HepG2 (cell line): ENCODE results near the gene GRK6. TPM values are rescaled to one million over a fixed set of nuclear protein-coding genes. Genes with fewer than 3 reads are reported as not detected.

Source experiments
- ARID5B ChIP-seq: IDR thresholded peaks from 2 replicates; pipeline ENCODE4 v1.4.0; 2020; ENCODE audit warnings: mild to moderate bottlenecking, missing genetic modification reagents
- CEBPG ChIP-seq: IDR thresholded peaks from 2 replicates; pipeline ENCODE4 v1.6.1; 2016
- CSRNP1 ChIP-seq: sonication (generic); formaldehyde crosslinking; IDR thresholded peaks from 2 replicates; pipeline ENCODE4 v1.8.1; 2023; ENCODE audit warnings: mild to moderate bottlenecking, missing genetic modification reagents
- HNF4A ChIP-seq: sonication (generic); formaldehyde crosslinking; IDR thresholded peaks from 2 replicates; pipeline ENCODE4 v1.4.0; 2020; ENCODE audit warnings: missing genetic modification reagents
- IKZF1 ChIP-seq: fragments of 450-650 bp; IDR thresholded peaks from 2 replicates; pipeline ENCODE4 v1.7.1; 2016
- JUN ChIP-seq: sonication (generic); formaldehyde crosslinking; IDR thresholded peaks from 2 replicates; pipeline ENCODE4 v1.4.0; 2020; ENCODE audit warnings: mild to moderate bottlenecking, missing genetic modification reagents
- KAT8 ChIP-seq: IDR thresholded peaks from 2 replicates; pipeline ENCODE4 v1.6.1; 2016; ENCODE audit warnings: missing genetic modification reagents, missing compliant biosample characterization
- KLF16 ChIP-seq, 2 experiments: sonication (generic) in 1 of 2; formaldehyde crosslinking in 1 of 2; IDR thresholded peaks; 2 replicates each; pipeline versions ENCODE4 v1.6.1 to v1.8.0; 2016 to 2023; ENCODE audit warnings: missing genetic modification reagents in 2 of 2, missing compliant biosample characterization in 1 of 2
- MED1 ChIP-seq: sonication (generic); formaldehyde crosslinking; IDR thresholded peaks from 2 replicates; pipeline ENCODE4 v1.4.0; 2020; ENCODE audit warnings: missing genetic modification reagents
- MTA1 ChIP-seq: sonication (generic); formaldehyde crosslinking; IDR thresholded peaks from 2 replicates; pipeline ENCODE4 v1.4.0; 2020; ENCODE audit warnings: missing genetic modification reagents, mild to moderate bottlenecking, borderline replicate concordance
- SP2 ChIP-seq: sonication (generic); formaldehyde crosslinking; IDR thresholded peaks from 2 replicates; pipeline ENCODE4 v1.5.1; 2020; ENCODE audit warnings: mild to moderate bottlenecking, missing genetic modification reagents
- YY1 ChIP-seq: IDR thresholded peaks from 2 replicates; pipeline ENCODE4 v1.6.1; 2011; ENCODE audit warnings: low read length, low read depth, moderate library complexity, mild to moderate bottlenecking; ENCODE audit not compliant: insufficient read depth, insufficient replicate concordance
- ZBTB21 ChIP-seq: sonication (generic); formaldehyde crosslinking; IDR thresholded peaks from 2 replicates; pipeline ENCODE4 v1.4.0; 2020; ENCODE audit warnings: missing genetic modification reagents
- ZFAT ChIP-seq: sonication (generic); formaldehyde crosslinking; conservative IDR thresholded peaks from 2 replicates; pipeline ENCODE4 v1.8.1; 2023; ENCODE audit warnings: missing genetic modification reagents, inconsistent platforms
- ZNF234 ChIP-seq: sonication (generic); formaldehyde crosslinking; conservative IDR thresholded peaks from 2 replicates; pipeline ENCODE4 v1.5.1; 2020; ENCODE audit warnings: mild to moderate bottlenecking, missing genetic modification reagents
- ZNF331 ChIP-seq: sonication (generic); formaldehyde crosslinking; IDR thresholded peaks from 2 replicates; pipeline ENCODE4 v1.4.0; 2020; ENCODE audit warnings: missing genetic modification reagents
- ZNF614 ChIP-seq: IDR thresholded peaks from 2 replicates; pipeline ENCODE4 v1.6.1; 2018; ENCODE audit warnings: missing biosample characterization, missing genetic modification reagents, inconsistent platforms, borderline replicate concordance
- ZNF615 ChIP-seq: sonication (generic); formaldehyde crosslinking; IDR thresholded peaks from 2 replicates; pipeline ENCODE4 v1.5.0; 2020; ENCODE audit warnings: mild to moderate bottlenecking, missing genetic modification reagents, borderline replicate concordance
- ZNF678 ChIP-seq: sonication (generic); formaldehyde crosslinking; IDR thresholded peaks from 2 replicates; pipeline ENCODE4 v1.4.0; 2020; ENCODE audit warnings: mild to moderate bottlenecking, missing genetic modification reagents
- ZNF687 ChIP-seq: sonication (generic); formaldehyde crosslinking; IDR thresholded peaks from 2 replicates; pipeline ENCODE4 v1.5.1; 2020; ENCODE audit warnings: mild to moderate bottlenecking, missing genetic modification reagents, moderate library complexity
- ZSCAN21 ChIP-seq: sonication (generic); formaldehyde crosslinking; IDR thresholded peaks from 2 replicates; pipeline ENCODE4 v1.8.0; 2022; ENCODE audit warnings: mild to moderate bottlenecking, missing genetic modification reagents, moderate library complexity, borderline replicate concordance
- polyA plus RNA-seq, 8 experiments: library from polyadenylated mRNA; depleted of rRNA in 3 of 8; stranded (reverse) in 7 of 8; unstranded in 1 of 8; fragments of >200 nt; fragmentation: Illumina TruSeq in 4 of 8; extraction: Trizol in 4 of 8; gene quantifications; 2 replicates each; pipeline versions ENCODE4 v1.2.1 to v1.2.3, GENCODE V29; 2011 to 2016; ENCODE audit warnings: low read depth in 4 of 8, missing spikeins in 1 of 8, mixed read lengths in 1 of 8; ENCODE audit not compliant: insufficient read depth in 1 of 8
- total RNA-seq, 5 experiments: library from RNA; depleted of rRNA; stranded (reverse); fragments of >200 nt; fragmentation: Illumina TruSeq; extraction: Trizol; gene quantifications; 2 replicates each; pipeline ENCODE4 v1.2.3, GENCODE V29; 2016; ENCODE audit warnings: low read depth in 1 of 5

The GRK6 gene
- total and polyA plus RNA-seq, 2 of the 13 experiments (the other 11 are each of a cell fraction or from before 2014, with no cell fraction given): 13.2 to 19.9 TPM

DNA sequence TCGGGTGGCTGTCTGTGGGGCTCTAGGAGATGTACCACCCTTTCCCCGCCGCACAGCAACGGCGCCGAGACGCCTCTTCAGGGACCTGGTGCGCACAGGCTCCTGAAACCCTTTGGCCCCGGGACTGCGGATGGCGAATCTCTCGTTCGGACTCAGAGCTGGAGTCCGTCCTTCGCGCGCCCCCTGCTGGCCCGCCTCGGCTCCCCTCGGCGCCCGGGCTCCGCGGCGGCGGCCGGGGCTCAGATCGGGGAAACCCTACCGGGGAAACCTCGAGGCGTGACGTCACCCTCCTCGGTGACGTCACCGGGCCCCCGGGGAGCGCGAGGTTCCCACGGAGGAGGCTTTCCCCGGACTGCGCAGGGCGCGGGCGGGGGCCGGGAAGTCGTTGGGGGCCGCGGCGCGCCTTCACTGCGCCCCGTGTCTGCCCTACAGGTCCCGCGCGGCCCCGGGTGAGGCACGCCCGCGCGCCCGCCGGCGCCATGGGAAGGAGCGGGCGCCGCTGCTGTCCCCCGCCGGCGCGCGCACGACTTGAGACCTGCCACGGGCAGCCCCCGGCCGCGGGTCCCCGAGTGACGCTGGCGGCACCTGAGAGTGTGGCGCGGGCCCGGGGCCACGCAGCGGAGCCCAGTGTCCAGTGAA is 28.0 kb downstream of the GRK6 start (continued):
- no peak for TF ChIP-seq CSRNP1 (CRISPR knock-in tag)
- TF ChIP-seq JUN: peak; percentile 56; the same call in 1 of the 2 replicates
- peak; percentile 40; the same call in 1 of the 2 replicates for TF ChIP-seq SP2 (CRISPR knock-in tag)
- peak; percentile 60 for TF ChIP-seq MED1 (CRISPR knock-in tag)
- peak; percentile 68 for TF ChIP-seq YY1
- peak; percentile 6 for TF ChIP-seq ZNF687 (CRISPR knock-in tag)
- TF ChIP-seq MTA1: no peak
- TF ChIP-seq IKZF1: no peak
- TF ChIP-seq ZNF331: 0 out of 2 replicates have a peak, but pooled peaks have one; percentile 24
- TF ChIP-seq ARID5B (CRISPR knock-in tag): peak; percentile 45; the same call in 1 of the 2 replicates
- peak; percentile 92 for TF ChIP-seq ZBTB21 (CRISPR knock-in tag)
- TF ChIP-seq CEBPG (CRISPR knock-in tag): 0 out of 2 replicates have a peak, but pooled peaks have one; percentile 15
- 0 out of 2 replicates have a peak, but pooled peaks have one; percentile 2 for TF ChIP-seq ZFAT
- peak in 1 of 2 experiments; percentile 66; a peak in 2 of 4 replicates for TF ChIP-seq KLF16 (CRISPR knock-in tag; IDR thresholded peaks at IDR 0.05)
- peak; percentile 12; the same call in 1 of the 2 replicates for TF ChIP-seq HNF4A (CRISPR knock-in tag)
- no peak for TF ChIP-seq ZNF615
- no peak for TF ChIP-seq ZNF678 (CRISPR knock-in tag)
- 0 out of 2 replicates have a peak, but pooled peaks have one; percentile 49 for TF ChIP-seq ZNF234 (CRISPR knock-in tag)
- peak; percentile 41; the same call in 1 of the 2 replicates for TF ChIP-seq ZNF614 (CRISPR knock-in tag)
- TF ChIP-seq KAT8 (CRISPR knock-in tag): peak; percentile 50; the same call in 1 of the 2 replicates
- 0 out of 2 replicates have a peak, but pooled peaks have one; percentile 46 for TF ChIP-seq ZSCAN21 (CRISPR knock-in tag)
